Stomach (tissue), 9 donors: ENCODE measurements around the gene TM4SF5. TPM values are rescaled to one million over a fixed set of nuclear protein-coding genes. Genes with fewer than 3 reads are reported as not detected.

Source experiments
- DNase-seq, 2 donors: peaks; one replicate each; pipeline versions ENCODE4 v3.0.0 to v3.0.0-alpha.2; 2013 to 2019
- H3K27ac ChIP-seq, 5 donors: fragments of 200-600 bp in 4 of 5; sonication (generic) in 4 of 5; one replicate each; pipeline ENCODE4 v1.5.1; 2013 to 2019; ENCODE audit warnings: mild to moderate bottlenecking in 1 of 5, moderate library complexity in 1 of 5
- H3K27me3 ChIP-seq, 3 donors: fragments of 200-600 bp; sonication (generic); one replicate each; pipeline ENCODE4 v1.5.1; 2017 to 2019; ENCODE audit warnings: mixed run types in 1 of 3
- H3K36me3 ChIP-seq, 4 donors: fragments of 200-600 bp; sonication (generic); 1 replicate in 3 of 4; 2 replicates in 1 of 4; pipeline ENCODE4 v1.5.1; 2016 to 2019
- H3K4me1 ChIP-seq, 4 donors: fragments of 200-600 bp; sonication (generic); one replicate each; pipeline ENCODE4 v1.5.1; 2016 to 2019
- H3K4me3 ChIP-seq, 4 donors: fragments of 200-600 bp; sonication (generic) in 3 of 4; one replicate each; pipeline ENCODE4 v1.5.1; 2016 to 2019; ENCODE audit warnings: mild to moderate bottlenecking in 1 of 4
- H3K9me3 ChIP-seq, 4 donors: fragments of 200-600 bp; sonication (generic); one replicate each; pipeline ENCODE4 v1.5.1; 2016 to 2019
- CTCF ChIP-seq, 7 experiments: fragments of 450-650 bp in 4 of 7; fragments of 200-600 bp in 3 of 7; sonication (generic) in 3 of 7; IDR thresholded peaks; one replicate each; pipeline ENCODE4 v1.5.1; 2016 to 2019; ENCODE audit warnings: antibody characterized with exemption in 7 of 7, control low read depth in 2 of 7, mild to moderate bottlenecking in 1 of 7
- EP300 ChIP-seq: sonication (generic); formaldehyde crosslinking; IDR thresholded peaks from one replicate; pipeline ENCODE4 v1.6.1; 2017; ENCODE audit warnings: antibody characterized with exemption
- POLR2A ChIP-seq, 4 donors: fragments of 450-650 bp; IDR thresholded peaks; one replicate each; pipeline ENCODE4 v1.6.1; 2016; ENCODE audit warnings: antibody characterized with exemption in 4 of 4, control low read depth in 2 of 4, mild to moderate bottlenecking in 1 of 4, moderate library complexity in 1 of 4
- POLR2AphosphoS5 ChIP-seq, 3 donors: sonication (generic); formaldehyde crosslinking; IDR thresholded peaks; one replicate each; pipeline ENCODE4 v1.6.1; 2016; ENCODE audit warnings: antibody characterized with exemption in 3 of 3
- WGBS, 5 donors: extraction: QIAGEN DNeasy Blood & Tissue Kit in 3 of 5; methylation state at CpG; one replicate each; pipeline versions ENCODE4 v1.1.5 to v1.1.7; 2013 to 2018; 5-methylcytosine and 5-hydroxymethylcytosine counted together
- intact Hi-C: fragments of 100-400 bp; cut with DNase I; formaldehyde crosslinking; loops from one replicate; pipeline ENCODE4 v1.15.1; 2023; ENCODE audit warnings: low total_unique reads
- polyA plus RNA-seq, 3 donors: library from polyadenylated mRNA; stranded (reverse); fragments of 200-250 nt; gene quantifications; one replicate each; pipeline ENCODE4 v1.2.3, GENCODE V29; 2013
- total RNA-seq, 5 donors: library from RNA; depleted of rRNA; stranded (reverse); fragments of >200 nt; gene quantifications; one replicate each; pipeline versions ENCODE4 v1.1.0 to v1.2.3, GENCODE V29; 2014 to 2016
- donor health status: healthy with polysubstance abuse.
- donor health status: Bipolar disorder and iron deficiency.
- donor health status: healthy.

The TM4SF5 gene
- total and polyA plus RNA-seq, 8 donors, result 2.3 to 199 (median 7.9) TPM; not detected in 2

DNA sequence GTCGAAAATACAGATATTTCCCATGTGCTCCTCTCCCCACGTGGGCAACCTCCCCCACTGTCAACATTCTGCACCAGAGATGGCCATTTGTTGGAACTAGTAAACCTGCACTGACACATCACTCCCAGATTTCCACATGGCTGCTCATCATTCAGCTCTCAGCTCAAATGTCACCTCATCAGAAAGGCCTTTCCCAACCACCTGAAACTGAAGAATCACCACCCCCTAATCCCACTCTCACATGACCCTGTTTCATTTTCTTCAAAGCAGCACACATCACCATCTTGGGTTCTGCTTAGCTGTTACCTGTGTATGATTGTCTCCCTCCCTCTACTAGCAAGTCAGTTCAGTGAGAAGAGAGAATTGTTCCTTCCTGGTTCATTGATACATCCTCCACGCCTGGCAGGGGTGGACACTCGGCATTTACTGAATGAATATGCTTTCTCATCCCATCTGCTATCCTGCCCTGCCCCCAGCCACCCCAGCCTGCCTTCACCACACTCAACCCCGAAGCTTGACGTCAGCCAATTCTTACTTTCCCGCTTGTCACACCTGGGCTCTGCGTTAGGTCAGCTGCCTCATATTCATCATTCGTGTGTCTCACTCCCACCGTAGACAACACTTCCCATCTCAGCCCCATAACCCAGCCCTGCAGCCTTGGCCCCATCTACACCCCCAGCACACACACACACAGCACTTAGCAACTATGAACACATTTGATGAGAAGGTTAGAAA, 28.9 kb downstream of the TM4SF5 start:
- H3K4me3 ChIP-seq, result no peak overlapping the region
- H3K4me1 ChIP-seq, result peaks cover 12 to 18% (median 15%) of the 10 kb centered on the region in 4 donors
- intact Hi-C loops, result no loop called here
- no peak overlapping the region for H3K27ac ChIP-seq
- H3K36me3 ChIP-seq, result peaks cover 13 to 30% (median 26%) of the 10 kb centered on the region in 4 donors
- no peaks in the 10 kb centered on the region for H3K27me3 ChIP-seq
- DNase-seq, result no peak
- no peaks in the 10 kb centered on the region for H3K9me3 ChIP-seq
- 75 to 85% (median 78%) methylated on average over 9 to 10 of the region's 10 CpGs for WGBS, 5 donors
- TF ChIP-seq POLR2AphosphoS5 (IDR thresholded peaks at IDR 0.05), result no peak
- TF ChIP-seq CTCF (IDR thresholded peaks at IDR 0.05), result no peak
- TF ChIP-seq EP300, result no peak

DNA sequence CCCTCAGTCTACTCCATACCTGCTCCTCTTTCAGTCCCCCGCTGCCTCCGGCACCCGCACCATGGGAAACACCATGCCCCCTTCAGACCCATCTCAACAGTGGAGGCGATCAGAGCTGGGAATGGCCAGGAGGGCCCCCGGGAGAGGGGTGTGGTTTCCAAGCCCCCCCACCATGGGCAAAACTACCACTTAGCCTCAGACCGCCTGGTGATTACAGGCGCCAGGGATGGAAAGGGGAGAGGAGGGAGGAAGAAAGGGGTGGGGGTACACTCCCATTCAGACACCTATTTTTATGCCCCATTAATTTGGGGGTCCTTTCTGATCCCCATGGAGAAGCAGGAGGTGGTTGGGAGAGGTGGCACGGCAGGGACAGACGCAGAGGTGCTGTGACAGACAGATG, 30.5 kb downstream of the TM4SF5 start, which contains the start of gene C17orf114:
C17orf114 (minus strand) TSS at position 101 of the 400 bp plus-strand sequence.
- 77 to 83% (median 78%) methylated on average over 9 of the region's 9 CpGs for WGBS, 5 donors

DNA sequence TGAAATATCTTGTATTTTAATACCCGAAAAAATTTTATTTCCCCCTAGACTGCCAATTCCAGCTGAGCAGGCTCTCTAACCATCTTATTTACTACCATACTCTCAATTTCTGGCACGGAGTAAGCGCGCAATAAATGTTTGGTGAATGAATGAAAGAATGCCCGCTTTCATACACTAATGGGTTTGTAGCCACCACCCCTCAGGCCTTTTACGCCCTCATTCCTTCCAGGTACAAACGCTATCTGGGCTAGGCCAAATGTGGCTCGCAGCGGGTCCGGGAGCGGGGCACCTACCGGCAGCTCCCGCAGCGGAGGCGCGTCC, 34.7 kb downstream of the TM4SF5 start:
- Histone ChIP-seq H3K4me3 (peak overlapping the region; percentile 83 to 95 (median 85)), H3K27me3 (no peaks in the 10 kb centered on the region), H3K27ac (peak overlapping the region in 4 of 5 donors; percentile 75 to 84 (median 82)), H3K9me3 (no peaks in the 10 kb centered on the region), H3K4me1 (peaks cover 12 to 26% (median 23%) of the 10 kb centered on the region in 4 donors), H3K36me3 (peaks cover 0 to 23% (median 17%) of the 10 kb centered on the region in 4 donors)
- TF ChIP-seq CTCF (IDR thresholded peaks at IDR 0.05) (no peak), EP300 (no peak), POLR2A (IDR thresholded peaks at IDR 0.05) (no peak), POLR2AphosphoS5 (IDR thresholded peaks at IDR 0.05) (no peak)
- WGBS, 5 donors, result 1 to 8% (median 2%) methylated on average over 11 to 16 of the region's 16 CpGs
- DNase-seq, result no peak
- intact Hi-C loops, result no loop called here

More for the DNA sequence above, 30.5 kb downstream of the TM4SF5 start, which contains the start of gene C17orf114:
- DNase-seq, result no peak
- no peak within 1 kb of the TSS for H3K4me3 ChIP-seq
- H3K27me3 ChIP-seq, result no peaks in the 10 kb centered on the region
- intact Hi-C loops, result no loop called here
- no peak for TF ChIP-seq CTCF (IDR thresholded peaks at IDR 0.05)
- no peak for TF ChIP-seq POLR2AphosphoS5 (IDR thresholded peaks at IDR 0.05)
- no peak for TF ChIP-seq POLR2A (IDR thresholded peaks at IDR 0.05)
- TF ChIP-seq EP300, result no peak
- no peak within 1 kb of the TSS for H3K27ac ChIP-seq
- no peaks in the 10 kb centered on the region for H3K9me3 ChIP-seq
- H3K4me1 ChIP-seq, result peaks cover under 1 to 15% (median 12%) of the 10 kb centered on the region in 4 donors
- H3K36me3 ChIP-seq, result peaks cover 13 to 27% (median 24%) of the 10 kb centered on the region in 4 donors

DNA sequence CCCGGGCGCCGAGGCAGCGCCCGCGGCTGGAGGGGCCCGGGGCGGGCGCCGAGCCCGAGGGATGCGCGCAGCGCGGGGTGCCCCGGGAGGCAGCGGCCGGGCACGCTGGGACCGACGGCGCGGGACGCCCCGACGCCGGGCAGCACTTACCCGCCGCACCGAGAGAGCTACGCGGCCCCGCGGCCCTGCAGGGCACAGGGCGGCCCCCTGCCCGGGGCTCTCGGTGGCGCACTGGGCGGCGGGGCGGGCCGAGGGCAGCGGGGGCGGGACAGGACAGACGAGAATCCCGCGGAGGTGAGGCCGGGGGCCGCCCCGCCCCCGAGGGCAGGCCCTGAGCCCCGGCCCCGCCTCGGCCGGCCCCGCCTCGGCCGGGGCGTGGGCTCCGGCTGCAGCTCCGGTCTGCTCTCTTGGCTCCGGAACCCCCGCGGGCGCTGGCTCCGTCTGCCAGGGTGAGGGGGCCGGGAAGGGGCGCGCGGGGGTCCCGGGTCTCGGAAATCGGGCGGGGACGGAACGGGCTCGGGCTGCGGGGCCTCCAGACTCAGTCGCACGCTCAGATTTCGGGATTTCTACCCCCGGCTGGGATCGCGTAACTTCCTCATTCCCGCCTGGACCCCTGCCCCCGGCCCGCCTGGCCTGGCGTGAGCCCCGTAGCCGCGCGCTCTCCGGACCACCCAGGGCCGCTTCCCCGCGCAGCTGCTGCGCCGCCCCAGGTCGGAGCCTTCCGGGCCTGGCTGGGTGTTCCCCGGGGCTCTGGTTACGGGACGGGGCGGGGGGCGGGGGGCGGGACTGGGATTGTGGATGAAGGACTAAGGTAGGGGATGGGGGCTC, 35.3 kb downstream of the TM4SF5 start, which contains the start of gene PLD2:
PLD2 (plus strand) TSS at position 376 of the 828 bp plus-strand sequence. CDS start 621 bp downstream, outside the sequence.
- TF ChIP-seq CTCF (IDR thresholded peaks at IDR 0.05), result no peak
- TF ChIP-seq POLR2AphosphoS5 (IDR thresholded peaks at IDR 0.05), result no peak
- no peak for TF ChIP-seq EP300
- no peak for TF ChIP-seq POLR2A (IDR thresholded peaks at IDR 0.05)
- intact Hi-C loops, result no loop called here
- Histone ChIP-seq H3K4me3 (peak within 1 kb of the TSS; percentile 83 to 95 (median 85)), H3K27me3 (no peaks in the 10 kb centered on the region), H3K36me3 (peaks cover 0 to 27% (median 19%) of the 10 kb centered on the region in 4 donors), H3K4me1 (peaks cover 12 to 26% (median 23%) of the 10 kb centered on the region in 4 donors), H3K9me3 (no peaks in the 10 kb centered on the region), H3K27ac (peak within 1 kb of the TSS; percentile 75 to 84 (median 81))
- peak; percentile 91 to 96 for DNase-seq
- 0 to 1% (median 1%) methylated on average over 15 to 102 of the region's 106 CpGs for WGBS, 5 donors
